GM03348 (cell line): Measurements from ENCODE around the gene HTR3E.
"Not testable (repeated sequence)": the region's sequence is repeated elsewhere in the genome, so short reads cannot be mapped to it uniquely, and the experiment has no call there.

Experiments used
- DNase-seq: peaks from one replicate; pipeline ENCODE4 v3.0.0; 2012; ENCODE audit warnings: low spot score

HTR3E gene, protein sequence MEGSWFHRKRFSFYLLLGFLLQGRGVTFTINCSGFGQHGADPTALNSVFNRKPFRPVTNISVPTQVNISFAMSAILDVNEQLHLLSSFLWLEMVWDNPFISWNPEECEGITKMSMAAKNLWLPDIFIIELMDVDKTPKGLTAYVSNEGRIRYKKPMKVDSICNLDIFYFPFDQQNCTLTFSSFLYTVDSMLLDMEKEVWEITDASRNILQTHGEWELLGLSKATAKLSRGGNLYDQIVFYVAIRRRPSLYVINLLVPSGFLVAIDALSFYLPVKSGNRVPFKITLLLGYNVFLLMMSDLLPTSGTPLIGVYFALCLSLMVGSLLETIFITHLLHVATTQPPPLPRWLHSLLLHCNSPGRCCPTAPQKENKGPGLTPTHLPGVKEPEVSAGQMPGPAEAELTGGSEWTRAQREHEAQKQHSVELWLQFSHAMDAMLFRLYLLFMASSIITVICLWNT

DNA sequence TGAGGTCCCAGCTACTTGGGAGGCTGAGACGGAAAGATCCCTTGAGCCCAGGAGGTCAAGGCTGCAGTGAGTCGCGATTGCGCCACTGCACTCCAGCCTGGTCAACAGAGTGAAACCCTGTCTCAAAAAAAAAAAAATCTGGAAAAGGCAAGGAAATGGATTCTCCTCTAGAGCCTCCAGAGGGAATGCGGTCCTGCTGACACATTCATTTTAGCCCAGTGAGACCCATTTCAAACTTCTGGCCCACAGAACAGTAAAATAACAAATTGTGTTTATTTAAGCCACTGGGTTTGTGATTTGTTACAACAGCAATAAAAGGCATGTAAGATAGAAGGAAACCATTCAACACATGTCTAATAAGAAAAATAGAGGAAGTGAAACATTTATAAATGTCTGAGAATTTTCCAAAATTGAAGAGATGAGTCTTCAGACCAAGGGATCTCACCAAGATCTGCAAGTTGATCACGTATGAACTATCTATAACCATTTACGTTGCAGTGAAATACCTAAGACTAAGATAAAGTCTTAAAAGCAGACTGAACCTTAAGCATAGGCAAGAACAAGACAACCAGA lies at the start of gene HTR3E:
TSS of gene HTR3E (plus strand) at position 254 of the 573 bp plus-strand sequence. CDS start 466 bp downstream, outside the sequence.
- no peak for DNase-seq

DNA sequence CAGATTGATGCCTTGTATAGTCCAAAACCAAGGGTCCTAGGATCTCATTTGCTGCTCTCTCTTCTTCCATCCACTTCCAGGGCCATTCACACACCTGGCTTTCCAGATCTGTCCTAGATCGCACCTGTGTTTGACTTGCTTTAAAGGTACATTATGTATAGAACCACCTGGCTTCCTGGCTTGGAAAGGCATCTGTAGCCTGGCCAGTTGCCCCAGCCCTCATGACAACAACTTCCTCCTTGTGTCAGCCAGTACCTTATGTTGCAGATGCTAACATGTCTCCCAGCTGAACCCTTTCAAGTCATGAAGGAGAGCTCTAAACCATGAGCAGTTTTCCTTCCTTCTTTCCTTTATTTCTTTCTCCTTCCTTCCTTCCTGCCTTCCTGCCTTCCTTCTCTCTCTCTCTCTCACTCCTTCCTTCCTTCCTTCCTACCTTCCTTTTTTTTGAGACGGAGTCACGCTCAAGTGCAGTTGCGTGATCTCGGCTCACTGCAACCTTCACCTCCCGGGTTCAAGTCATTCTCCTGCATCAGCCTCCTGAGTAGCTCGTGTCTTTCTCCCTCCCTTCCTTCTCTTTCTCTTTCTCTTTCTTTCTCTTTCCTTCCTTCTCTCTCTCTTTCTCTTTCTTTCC lies 46.5 kb upstream of the HTR3E start:
- DNase-seq = no peak

DNA sequence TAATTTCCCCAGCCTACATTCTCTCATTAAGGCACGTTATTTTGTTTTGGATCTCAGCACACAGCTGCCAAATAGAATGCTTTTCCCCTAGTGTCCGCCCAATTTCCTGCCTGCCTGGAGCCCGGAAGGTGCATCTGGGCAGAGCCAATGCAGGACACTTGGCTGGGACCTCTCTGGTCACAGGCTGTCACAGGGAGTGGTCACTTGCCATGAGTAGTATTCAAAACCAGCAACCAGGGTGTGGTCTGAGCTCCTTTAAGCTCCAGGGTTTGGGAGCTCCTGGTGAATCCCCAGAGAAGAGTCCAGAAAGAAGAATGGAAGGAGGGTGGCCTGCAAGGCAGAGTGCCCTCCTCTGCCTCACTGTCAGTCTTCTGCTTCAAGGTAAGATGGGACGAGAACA lies 44.1 kb upstream of the HTR3E start, which contains the start of gene HTR3C:
TSS of gene HTR3C (plus strand) at position 281 of the 400 bp plus-strand sequence. CDS start at position 315, 34 bp downstream.
- no peak for DNase-seq

DNA sequence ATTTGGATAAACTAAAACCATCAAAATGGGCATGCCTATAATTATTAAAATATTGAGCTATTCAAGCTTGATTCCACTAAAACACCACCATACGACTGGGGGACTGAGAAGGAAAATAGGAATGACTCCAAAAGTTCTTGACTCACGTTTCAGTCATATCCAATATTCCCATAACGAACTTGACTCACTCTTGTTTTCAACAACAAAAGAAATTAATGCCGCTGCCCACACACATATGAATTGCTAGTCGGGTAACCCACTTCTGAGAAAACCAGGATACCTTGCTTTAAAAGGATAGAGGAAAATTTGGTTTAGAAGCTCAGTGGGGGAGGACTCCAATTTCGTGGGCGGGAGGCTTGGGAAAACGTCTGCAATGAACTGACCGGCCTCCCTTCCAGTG lies 38.8 kb upstream of the HTR3E start:
- peak; percentile 44 for DNase-seq

DNA sequence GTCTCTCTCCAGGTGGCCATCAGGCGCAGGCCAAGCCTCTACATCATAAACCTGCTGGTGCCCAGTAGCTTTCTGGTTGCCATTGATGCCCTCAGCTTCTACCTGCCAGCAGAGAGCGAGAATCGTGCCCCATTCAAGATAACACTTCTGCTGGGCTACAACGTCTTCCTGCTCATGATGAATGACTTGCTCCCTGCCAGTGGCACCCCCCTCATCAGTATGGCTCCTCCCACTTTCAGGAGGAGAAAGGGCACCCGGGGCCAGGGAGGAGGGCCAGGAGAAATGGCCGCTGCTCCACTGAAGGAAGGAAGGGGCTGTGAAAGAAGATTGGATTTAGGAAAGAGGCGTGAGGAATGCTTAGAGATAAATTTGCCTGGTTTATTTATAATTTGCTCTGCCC lies 37.4 kb upstream of the HTR3E start:
- DNase-seq = no peak

DNA sequence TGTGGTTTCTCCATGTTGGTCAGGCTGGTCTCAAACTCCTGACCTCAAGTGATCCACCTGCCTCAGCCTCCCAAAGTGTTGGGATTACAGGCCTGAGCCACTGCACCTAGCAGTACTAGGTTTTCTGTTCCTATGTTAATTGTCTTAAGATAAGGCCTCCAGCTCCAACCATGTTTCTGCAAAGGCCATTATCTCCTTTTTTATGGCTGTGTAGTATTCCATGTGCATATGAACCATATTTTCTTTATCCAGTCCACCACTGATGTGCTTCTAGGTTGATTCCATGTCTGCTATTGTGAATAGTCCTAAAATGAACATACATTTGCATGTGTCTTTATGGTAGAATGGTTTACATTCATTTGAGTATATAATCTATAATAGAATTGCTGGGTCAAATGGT lies 34.2 kb upstream of the HTR3E start:
- no peak for DNase-seq

DNA sequence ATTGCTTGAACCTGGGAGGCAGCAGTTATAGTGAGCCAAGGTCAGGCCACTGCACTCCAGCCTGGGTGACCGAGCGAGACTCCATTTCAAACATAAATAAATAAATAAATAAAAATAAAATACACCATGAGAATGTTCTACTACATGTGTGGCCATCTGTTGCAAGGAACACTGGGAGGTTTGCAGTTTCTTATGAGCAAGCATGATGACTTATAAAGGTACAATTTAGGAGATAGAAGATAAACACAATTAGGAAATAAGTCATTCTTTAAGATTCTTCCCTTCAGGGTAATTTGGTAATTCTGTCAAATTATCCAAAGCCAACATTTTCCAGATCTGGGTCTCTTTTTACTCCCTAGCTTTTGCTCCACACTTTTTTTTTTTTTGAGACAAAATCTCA lies 30.7 kb upstream of the HTR3E start:
- no peak for DNase-seq

DNA sequence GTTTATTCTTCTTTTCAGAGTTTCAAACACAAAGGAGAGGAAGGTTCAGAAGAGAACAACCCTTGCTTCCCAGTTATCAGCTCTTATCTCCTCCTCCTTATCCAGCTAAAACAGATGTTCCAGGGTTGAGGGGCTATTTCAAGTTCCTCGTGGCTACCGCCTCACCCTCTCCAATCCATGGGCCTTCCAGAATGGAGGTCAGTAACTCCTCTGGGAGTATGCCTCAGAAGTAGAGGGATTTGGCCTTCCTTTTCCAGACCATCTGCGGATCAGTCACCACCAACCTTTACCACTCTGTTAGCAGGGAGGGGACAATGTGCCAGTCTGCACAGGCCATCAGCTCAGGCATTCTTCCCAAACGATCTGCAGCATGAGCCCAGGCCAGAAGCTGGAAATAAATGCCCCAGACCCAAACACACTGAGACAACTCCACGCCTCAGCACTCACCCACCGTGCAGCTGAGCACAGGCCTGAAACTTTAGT lies 29.2 kb upstream of the HTR3E start:
- no peak for DNase-seq

DNA sequence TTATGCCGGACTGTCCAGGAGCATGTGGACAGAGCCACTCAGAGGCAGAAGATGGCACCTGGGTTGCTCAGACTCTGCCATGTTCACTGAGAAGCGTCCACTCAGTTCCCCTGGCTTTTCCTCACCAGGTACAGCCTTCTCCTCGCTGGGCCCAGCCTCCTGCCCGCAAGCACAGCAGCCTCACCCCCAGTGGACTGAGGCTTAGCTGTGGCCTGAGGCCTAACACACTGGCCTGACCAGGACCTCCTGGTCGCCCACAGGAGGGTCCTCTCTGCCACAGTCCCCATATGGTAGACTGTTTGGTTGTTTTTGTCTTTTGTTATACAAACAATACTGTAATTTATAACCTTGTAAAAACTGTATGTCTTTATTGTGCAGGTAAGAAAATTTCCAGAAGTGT lies 28.5 kb upstream of the HTR3E start:
- DNase-seq = no peak

DNA sequence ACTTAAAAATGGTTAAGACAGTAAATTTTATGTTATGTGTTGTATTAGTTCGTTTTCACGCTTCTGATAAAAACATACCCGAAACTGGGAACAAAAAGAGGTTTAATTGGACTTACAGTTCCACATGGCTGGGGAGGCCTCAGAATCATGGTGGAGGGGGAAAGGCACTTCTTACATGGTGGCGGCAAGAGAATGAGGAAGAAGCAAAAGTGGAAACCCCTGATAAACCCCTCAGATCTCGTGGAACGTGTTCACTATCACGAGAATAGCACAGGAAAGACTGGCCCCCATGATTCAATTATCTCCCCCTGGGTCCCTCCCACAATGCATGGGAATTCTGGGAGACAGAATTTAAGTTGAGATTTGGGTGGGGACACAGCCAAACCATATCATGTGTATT lies 25.7 kb upstream of the HTR3E start:
- not testable (repeated sequence) for DNase-seq

DNA sequence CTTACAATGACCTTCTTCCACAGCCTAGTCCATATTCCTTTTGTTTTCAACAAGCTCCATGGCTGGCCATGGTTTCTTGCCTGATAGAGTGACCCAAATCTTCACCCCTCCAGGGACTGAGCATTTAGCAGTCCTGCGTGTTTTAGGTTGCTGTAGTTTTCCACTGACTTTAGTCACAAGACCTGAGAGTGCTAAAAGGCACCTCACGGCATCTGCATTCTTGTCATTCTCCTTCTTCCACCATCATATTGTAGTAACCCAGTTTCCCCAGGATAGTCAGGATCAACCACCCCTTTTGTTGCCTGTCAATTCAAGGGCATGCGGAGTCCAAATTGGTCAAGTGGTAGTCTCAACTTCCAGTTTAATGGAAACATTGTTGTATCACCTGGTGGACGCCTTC lies 23.2 kb upstream of the HTR3E start:
- DNase-seq = no peak

DNA sequence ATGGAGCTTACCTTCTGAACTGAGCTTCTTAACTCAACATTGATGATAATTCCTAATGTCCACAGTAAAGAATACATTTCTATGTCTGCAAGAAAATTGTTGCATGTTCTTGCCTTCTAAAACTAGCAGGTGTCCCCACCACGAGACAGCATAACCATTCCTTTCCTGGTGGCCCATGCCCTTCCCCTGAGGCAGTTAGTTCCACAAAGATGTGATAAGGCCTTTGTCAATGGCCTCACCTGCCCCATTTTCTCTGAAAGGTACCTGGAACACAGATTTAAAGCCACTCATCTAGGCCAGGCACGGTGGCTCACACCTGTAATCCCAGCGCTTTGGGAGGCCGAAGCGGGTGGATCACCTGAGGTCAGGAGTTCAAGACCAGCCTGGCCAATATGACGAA lies 21.0 kb upstream of the HTR3E start:
- DNase-seq = no peak

DNA sequence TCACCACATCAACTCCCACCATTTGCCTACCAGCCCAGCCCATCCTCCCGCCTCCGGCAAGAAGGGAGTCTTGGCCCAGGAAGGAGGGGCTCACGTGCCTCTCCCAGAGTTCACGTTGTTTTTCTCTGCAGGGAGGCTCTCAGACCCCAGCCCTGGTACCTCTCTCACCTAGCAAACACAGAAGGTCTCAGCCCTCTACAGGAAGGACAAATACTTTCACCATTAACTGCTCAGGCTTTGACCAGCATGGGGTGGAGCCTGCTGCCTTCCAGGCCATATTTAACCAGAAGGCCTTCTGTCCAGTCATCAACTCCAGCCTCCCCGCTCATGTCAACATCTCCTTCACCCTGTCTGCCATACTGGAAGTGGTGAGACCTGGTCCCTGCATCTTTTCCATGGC lies 19.0 kb upstream of the HTR3E start:
- DNase-seq = no peak

DNA sequence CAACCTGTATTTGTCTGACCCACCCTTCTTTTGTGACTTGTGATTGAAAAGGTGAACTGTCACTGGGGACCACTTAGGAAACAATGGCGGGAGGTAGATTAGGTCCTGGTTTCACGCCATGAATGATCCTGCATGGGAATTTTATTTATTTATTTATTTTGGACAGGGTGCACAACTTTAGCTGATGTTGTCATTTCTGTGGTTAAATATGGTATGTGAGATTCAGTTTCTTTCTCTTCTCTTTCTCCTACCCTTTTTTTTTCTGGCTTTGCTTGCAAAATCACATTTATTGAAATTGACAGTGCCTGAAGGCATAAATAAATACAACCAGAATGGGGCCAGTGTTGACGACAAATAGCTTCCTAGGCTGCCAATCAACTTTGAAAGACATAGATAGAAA lies 18.0 kb upstream of the HTR3E start:
- DNase-seq = peak; percentile 41

DNA sequence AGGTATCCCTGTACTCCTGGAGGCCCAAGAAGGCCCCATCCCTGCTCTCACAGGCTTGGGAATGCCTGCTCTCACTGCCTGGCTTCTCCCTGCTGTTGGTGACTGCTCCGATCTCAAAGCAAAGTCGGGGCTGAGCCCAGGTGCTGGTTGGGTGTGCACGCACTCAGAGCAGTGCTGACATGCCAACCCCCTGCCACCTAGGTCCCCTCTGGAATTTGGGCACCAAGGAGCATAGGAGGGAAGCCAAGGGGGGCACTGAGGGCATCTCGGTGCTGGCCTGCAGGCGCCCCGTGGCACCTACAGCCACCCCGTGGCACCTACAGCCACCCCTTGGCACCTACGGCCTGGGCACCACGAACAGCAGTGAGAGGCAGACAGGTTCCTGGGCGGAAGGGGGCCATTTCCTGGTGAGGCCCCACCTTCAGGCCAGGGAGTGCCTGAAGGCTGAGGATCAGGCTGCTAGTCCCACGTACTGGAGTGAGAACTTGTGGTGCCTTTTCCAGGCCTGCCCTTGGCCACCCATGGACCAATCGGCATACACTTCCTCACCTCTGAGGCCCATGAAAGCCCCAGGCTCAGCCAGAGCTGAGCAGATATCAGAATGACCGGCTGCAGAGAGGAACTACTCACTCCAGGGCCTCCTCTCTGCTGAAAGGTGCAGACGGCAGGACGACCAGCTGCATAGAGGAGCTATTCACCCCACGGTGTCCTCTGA lies 15.6 kb upstream of the HTR3E start:
- no peak for DNase-seq

DNA sequence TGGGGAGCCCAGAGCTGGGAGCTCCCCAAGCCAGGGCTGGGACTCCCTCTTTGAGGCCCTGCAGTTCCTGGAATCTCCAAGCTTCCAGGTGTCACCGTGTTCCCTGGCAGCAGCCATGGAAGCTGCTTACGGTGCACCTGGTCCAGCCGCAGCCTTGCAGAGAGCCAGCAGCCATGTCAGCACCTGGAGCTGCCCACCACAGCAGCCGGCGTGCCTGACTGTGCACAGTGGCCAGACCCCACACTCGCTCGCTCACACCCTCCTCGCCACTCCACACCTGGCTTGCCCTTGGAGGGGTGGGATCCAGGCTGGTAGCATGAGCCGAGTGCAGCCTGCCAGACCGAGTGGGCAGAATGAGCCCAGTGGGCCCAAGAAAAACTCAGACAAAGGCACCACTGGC lies 14.8 kb upstream of the HTR3E start:
- no peak for DNase-seq

DNA sequence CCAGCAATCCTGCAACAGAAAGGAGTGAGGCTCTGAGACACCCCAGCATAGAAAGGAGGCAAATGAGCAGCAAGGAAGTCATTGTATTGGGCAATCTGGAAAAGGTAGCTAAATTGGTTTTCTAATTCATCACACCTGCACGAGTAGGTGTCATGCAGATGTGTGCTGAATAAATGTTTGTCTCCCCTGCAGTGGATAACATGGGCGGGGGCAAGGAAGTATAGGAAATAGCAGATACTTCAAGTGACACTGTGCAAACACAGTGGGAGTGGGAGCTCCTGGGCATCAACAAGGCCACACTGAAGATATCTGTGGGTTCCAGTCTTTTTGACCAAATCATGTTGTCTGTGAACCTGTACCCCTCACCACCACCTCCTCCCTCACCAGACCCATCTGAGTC lies 14.4 kb upstream of the HTR3E start:
- DNase-seq = no peak

DNA sequence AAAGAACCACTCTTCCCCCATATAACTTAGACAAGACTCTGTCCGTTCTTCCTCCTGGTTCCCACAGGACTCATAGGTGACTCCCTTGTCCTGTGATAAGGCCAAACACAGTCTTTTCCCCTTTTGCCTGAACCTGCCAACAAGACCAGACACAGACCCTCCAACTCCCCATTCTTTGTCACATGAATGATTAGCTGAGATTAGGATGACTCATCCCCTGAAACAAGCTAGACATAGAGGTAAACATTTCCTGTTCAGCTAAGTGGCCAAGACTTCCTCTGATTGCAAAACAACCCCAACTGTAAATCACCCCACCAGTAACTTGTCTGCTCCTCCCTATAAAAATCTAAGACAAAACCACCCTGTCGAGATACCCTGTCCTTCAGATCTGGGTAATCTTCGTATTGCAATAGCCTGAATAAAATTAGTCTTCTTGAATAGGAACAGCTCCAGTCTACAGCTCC lies 11.4 kb upstream of the HTR3E start:
- no peak for DNase-seq

DNA sequence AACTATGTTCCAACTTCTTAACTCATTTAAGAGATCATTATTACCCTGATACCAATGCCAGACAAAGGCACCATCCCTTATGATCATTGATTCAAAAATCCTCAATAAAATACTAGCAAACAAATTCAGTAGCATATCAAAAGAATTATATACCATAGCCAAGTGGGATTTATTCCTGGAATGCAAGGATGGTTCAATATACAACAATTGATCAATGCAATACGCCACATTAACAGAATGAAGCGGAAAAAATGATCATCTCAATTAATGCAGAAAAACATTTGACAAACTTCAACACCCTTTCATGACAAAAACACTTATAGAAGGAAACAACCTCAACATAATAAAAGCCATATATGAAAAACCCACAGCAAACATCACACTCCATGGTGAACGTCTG lies 4.7 kb upstream of the HTR3E start:
- no peak for DNase-seq

DNA sequence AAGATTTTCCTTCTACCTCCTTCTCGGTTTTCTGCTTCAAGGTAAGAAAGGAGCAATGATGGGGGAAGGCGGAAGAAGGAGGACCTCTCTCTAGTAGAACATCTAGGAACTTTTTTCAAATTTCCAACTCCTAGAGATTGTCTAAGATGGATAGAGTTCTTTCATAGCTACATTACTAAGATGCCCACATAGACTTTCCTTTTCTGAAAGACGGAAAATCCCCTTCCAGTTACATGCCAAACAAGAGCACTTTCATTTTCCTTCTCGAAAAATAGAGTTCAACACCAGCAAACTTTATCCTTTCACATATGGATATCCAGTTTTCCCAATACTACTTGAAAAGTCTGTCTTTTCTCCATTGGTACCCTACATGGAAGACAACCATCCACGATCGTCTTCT lies 692 bp downstream of the HTR3E start:
- no peak for DNase-seq

DNA sequence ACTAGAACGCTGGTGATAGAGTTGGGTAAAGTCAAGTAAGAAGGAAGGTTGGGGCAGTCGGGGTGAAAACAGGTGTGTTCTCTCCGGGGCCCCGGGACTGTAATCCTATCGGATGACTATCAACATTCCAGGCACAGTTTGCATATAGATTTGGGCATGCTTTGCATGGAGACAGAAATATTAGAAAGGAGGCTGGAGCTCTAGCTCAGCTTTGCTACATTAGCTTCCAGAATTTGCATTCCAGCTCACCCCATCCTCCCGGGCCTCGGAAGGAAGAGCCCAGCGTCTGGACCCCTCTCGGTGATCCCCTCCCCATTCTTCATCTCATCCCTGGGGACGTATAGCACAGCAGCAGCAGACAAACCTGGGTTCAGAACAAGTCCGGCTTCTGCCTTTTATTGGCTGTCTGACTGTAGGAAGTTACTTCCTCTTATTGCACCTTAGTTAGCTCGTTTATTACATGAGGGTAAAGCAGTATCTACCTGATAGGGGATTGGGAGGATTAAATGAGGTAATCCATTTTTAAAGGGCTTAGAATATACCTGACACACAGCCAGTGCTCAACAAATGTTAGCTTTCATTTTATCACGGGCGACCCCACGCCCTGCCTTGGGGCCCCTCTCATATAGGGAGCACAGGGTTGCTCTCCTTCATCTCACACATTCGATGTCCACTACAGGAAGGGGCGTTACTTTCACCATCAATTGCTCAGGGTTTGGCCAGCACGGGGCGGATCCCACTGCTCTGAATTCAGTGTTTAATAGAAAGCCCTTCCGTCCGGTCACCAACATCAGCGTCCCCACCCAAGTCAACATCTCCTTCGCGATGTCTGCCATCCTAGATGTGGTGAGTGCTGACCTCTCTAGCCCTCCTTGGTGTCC lies 3.2 kb downstream of the HTR3E start:
- no peak for DNase-seq
